GM12891 (cell line): ENCODE results near the gene TDG.

Experiments used
- POLR2AphosphoS5 ChIP-seq: IDR thresholded peaks from 2 replicates; pipeline ENCODE4 v1.6.1; 2011; ENCODE audit warnings: low read depth, low read length, control low read depth
- SPI1 ChIP-seq: IDR thresholded peaks from 2 replicates; pipeline ENCODE4 v1.6.1; 2011; ENCODE audit warnings: low read depth, low read length, control low read depth
- TAF1 ChIP-seq: IDR thresholded peaks from 2 replicates; pipeline ENCODE4 v1.6.1; 2011; ENCODE audit warnings: low read depth, low read length, control low read depth

DNA sequence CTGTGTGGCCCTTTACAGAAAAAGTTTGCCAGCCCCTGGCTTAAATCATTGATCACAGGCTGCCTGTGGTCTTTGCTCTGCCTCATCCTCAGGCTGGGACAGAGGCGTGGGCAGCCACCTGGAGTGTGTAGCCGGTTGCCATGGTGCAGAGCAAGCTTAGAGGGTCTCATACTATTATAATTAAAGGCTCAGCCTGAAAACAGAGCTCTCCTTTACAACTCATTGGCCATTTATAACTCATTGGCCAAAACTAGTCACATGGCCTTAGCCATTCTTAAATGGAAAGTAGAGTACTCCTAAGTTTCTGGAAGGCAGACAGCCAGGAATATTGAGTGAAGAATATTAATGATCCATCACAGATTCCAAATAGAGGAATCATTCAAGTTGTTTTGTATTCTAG is 32.4 kb upstream of the TDG start:
- no peak for TF ChIP-seq TAF1
- TF ChIP-seq SPI1, result no peak
- no peak for TF ChIP-seq POLR2AphosphoS5
